H1 (cell line): ENCODE measurements around the gene CACNA2D3. TPM values are rescaled to one million over a fixed set of nuclear protein-coding genes. Genes with fewer than 3 reads are reported as not detected.

Experiments used
- KDM4A ChIP-seq: IDR thresholded peaks from one replicate; pipeline ENCODE4 v1.7.1; 2012; ENCODE audit warnings: low read depth, mild to moderate bottlenecking, moderate library complexity, low read length, inconsistent platforms; ENCODE audit not compliant: severe bottlenecking
- SP1 ChIP-seq: IDR thresholded peaks from 2 replicates; pipeline ENCODE4 v1.6.1; 2011; ENCODE audit warnings: low read depth, low read length
- polyA plus RNA-seq, 7 experiments: library from polyadenylated mRNA; depleted of rRNA in 3 of 7; stranded (reverse) in 5 of 7; unstranded in 2 of 7; fragments of >200 nt in 5 of 7; fragments of 200-250 nt in 2 of 7; gene quantifications; 1 replicate in 5 of 7; 2 replicates in 1 of 7; 4 replicates in 1 of 7; pipeline versions ENCODE4 v1.2.1 to v1.2.3, GENCODE V29; 2011 to 2013; ENCODE audit warnings: missing spikeins in 2 of 7, mixed read lengths in 2 of 7
- total RNA-seq: library from RNA; stranded (reverse); fragmentation: NEBNext Ultra II Directional; extraction: Animal tissue kit (Norgen Biotek cat#: 25700); gene quantifications from 2 replicates; pipeline ENCODE4 v1.2.1, GENCODE V29; 2021

CACNA2D3 gene
- total and polyA plus RNA-seq, 2 of the 8 experiments (the other 6 are each of a cell fraction or from before 2014, with no cell fraction given), result 1.5 to 1.8 TPM

- no peak for TF ChIP-seq SP1
- no peak for TF ChIP-seq KDM4A
Measured at GRCh38 chr3:54955941-54956340, 833.6 kb downstream of the CACNA2D3 start (continued).
